HG02938 (cell line): ENCODE measurements around the gene ZNF750.
A peak's percentile ranks its signal among the peaks of the same experiment; 100 is the strongest.

Source experiments
- ATAC-seq: cut with Tn5 transposase; IDR thresholded peaks from one replicate; pipeline ENCODE4 v1.9.1; 2021; ENCODE audit warnings: mild to moderate bottlenecking, moderate library complexity; ENCODE audit not compliant: unreplicated experiment

ZNF750 gene

GRCh38 chr17:82873521-82873920 lies 33.7 kb upstream of the ZNF750 start:
- no peak for ATAC-seq

GRCh38 chr17:82872591-82873520 lies 33.0 kb upstream of the ZNF750 start:
- no peak for ATAC-seq

DNA sequence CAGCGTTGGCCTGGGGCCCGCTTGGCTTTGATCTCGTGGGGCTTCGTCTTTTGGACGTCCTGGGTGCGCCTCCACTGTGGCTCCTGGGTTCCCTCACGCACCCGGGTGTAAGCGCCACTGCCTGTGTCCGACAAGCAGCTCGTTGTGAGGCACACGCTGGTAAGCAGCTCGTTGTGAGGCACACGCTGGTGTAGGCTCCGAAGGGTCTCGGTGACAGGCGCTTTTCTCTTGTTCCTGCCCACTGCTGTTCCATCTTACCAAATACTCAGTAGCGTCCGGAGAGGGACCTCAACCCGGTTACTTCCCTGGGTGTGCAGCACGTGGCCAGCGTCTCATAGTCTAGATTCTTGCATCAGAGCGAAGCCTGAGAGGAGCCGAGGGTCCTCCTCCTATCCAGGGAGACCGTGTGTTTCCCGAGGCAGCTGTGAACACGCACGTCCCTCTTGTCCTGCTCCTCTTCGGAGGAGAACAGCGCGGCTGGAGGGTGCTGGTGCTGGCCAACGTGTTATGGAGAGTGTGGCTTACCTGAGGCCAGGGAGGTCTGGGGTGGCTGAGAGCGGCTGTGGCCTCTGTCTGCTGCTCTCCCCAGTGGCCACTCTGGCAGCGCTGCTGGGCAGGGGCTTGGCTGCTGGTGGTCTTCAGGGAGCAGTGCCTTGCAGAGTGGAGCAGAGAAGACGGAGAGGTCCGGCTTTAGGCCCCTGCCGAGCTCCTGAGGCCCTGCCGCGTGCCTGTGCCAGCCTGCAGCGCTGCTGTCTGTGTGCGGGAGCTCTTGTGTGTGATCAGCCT lies 32.1 kb upstream of the ZNF750 start:
- no peak for ATAC-seq

DNA sequence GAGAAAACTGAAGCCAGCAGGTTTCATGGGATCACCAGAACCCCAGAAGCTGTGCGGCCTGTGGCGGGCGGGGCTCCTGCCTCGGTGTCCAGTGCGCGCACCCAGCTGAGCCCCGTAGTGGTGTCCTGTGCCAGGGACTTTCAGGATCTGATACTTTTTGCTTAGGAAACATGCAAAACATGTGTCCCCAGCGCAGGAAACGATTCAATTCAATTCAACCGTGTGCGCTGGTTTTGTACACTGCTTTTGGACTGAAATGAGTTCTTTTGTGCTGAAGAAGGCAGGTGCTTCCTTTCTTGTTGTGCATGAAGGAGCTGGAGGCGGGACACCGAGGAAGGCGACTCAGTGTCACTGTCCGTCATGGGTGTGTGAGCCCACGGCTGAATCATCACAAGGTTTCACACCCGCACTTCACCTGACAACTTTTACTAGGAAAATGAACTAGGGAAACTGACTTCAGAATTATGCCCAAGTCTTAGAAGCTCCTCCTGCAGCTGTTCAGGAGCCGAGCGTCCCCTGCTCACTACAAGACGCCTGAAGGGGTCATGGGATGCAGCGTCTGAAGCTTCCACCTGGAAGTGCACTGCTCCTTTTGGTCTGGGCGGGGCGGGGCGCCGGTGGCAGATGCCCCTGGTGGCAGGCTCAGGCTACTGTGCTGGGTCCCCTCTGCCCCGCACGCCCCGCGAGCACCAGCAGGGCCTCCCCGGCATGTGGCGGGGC lies 31.4 kb upstream of the ZNF750 start:
- peak; percentile 65 for ATAC-seq

DNA sequence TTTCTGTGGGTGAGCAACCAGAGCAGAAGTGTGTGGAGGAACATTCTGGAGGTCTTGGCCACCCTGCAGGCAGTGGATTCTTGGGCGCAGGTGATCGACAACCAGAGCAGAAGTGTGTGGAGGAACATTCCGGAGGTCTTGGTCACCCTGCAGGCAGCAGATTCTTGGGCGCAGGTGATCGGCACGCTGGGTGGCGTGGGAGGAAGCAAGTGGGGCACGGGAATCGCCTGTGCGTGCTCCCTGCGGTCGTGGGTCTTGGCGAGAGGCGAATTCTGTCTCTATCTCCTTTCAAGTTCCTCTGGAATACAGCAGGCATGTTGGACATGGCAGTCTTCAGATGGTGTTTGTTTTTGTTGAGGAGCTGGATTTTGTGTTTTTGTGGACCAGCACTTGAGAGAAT lies 30.7 kb upstream of the ZNF750 start:
- ATAC-seq: no peak

- ATAC-seq: no peak
These were observed 30.3 kb upstream of the ZNF750 start for GRCh38 chr17:82870091-82870491.

DNA sequence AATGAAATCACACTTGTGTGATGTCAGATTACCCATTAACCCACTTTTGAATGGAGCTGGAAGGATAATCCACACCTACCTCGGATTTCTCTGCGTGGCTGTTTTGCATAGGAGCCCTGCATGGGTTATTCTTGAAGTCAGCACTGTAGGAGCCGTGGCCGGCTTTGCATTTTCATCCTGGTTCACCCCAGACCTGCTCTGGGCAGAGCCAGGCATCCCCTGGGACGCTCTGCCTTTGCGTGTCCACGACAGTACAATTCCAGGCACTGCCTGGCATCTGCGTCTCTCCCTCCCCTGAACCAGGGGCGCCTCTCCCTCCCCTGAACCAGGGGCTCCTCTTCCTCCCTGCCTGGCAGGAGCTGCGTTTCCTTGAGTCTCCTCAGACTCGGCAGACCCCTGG lies 29.7 kb upstream of the ZNF750 start:
- ATAC-seq: no peak

DNA sequence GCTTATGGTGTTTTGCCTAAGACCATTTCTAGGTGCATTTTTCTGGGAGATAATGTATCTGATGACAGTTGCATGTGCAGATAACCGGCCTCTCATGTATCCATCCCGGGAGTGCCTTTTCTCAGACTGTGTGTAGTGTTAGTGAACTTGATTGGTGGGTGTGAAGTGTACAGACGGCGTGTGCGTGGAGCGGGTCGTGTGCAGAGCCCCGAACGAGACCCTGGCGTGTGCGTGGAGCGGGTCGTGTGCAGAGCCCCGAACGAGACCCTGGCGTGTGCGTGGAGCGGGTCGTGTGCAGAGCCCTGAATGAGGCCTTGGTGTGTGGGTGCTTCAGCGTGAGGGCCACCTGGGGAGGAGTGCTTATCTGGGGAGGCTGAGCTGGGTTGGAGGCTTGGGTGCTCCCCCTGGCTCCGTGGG lies 28.9 kb upstream of the ZNF750 start:
- no peak for ATAC-seq

- ATAC-seq: no peak
These were observed 28.0 kb upstream of the ZNF750 start for GRCh38 chr17:82867763-82868325.

- ATAC-seq: no peak
These were observed 26.9 kb upstream of the ZNF750 start for GRCh38 chr17:82866590-82867191.

- ATAC-seq: no peak
These were observed 26.1 kb upstream of the ZNF750 start for GRCh38 chr17:82865774-82866395.

GRCh38 chr17:82865274-82865673 lies 25.5 kb upstream of the ZNF750 start:
- ATAC-seq: no peak

- no peak for ATAC-seq
These were observed 25.0 kb upstream of the ZNF750 start for GRCh38 chr17:82864713-82865248.

GRCh38 chr17:82863941-82864712 lies 24.3 kb upstream of the ZNF750 start:
- ATAC-seq: peak; percentile 67

GRCh38 chr17:82863383-82863940 lies 23.6 kb upstream of the ZNF750 start:
- ATAC-seq: no peak

- ATAC-seq: no peak
These were observed 23.0 kb upstream of the ZNF750 start for GRCh38 chr17:82862737-82863382.

- ATAC-seq: no peak
These were observed 22.4 kb upstream of the ZNF750 start for GRCh38 chr17:82862191-82862590.

DNA sequence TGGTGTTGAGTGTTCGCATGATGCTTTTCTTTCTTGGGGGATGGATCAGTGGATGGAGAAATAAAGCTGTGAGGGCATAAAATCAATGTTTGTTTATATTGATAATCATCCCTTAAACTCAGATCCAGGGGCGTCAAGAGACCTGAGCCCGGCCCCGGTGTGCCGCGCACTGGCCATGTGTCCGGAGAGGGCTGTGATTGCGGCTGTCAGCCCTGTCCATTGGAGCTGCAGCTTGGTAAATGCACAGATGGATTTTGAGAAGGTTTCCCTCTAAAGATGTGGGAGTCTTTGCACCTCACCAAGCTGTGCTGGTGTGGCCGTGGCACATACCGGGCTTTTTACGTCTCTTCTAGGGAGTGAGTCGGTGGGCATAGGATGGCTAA lies 21.6 kb upstream of the ZNF750 start:
- ATAC-seq: no peak
